C4-2B (cell line): ENCODE results near the gene ADGRG4.

Experiments
- CTCF ChIP-seq: fragments of 450-650 bp; conservative IDR thresholded peaks from 2 replicates; pipeline ENCODE4 v1.5.1; 2017; ENCODE audit warnings: mild to moderate bottlenecking
- ZFX ChIP-seq: fragments of 450-650 bp; IDR thresholded peaks from 2 replicates; pipeline ENCODE4 v1.6.1; 2017

- TF ChIP-seq CTCF (no peak), ZFX (no peak)
Observed at GRCh38 chrX:136261321-136261720, 39.4 kb upstream of the ADGRG4 start.
